NCI-H2107 treated with DMSO at 0.1 percent for 48 hours (cell line): Measurements from ENCODE around the gene CPNE8.

ENCODE experiments used
- DNase-seq: peaks from one replicate; lab custom pipeline; 2025; ENCODE audit not compliant: unreplicated experiment; lab: John Stamatoyannopoulos, UW

Gene CPNE8

DNA sequence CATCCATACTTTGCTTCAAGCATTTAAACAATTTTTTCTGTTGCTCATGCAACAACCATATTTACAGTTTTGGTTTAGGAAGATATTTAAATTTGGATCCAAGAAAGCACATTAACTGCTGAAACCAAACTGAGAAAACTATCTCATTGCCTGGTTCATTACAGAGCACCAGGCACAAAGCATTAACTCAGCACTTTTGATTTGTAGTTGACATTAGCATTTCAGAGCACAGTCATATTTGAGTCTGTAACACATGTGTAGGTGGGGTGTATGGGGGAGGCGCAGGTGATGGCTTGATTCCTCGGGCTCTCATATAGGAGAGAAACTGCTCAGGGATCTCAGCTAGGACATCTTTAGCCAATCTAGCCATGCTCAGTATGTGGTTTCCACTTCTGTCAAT, 251.7 kb downstream of the CPNE8 start:
- DNase-seq: no peak

DNA sequence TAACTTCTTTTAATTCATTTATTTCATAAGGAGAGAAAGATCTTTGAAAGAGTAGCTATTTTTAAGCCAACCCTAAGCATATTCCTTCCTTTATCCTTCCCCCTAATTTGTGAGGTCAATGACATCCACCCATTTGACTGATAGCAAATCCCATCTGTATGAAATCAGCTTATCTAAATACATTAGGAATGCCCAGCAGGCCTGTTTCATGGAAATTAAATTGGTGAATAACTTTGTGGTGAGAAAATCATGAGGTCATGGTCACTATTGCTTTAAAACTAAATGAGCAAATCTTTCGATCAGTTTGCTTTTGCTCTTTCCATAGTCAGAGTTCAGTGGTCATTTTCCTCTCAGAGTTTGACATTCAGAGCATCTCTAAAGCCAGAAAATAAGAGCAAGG, 256.6 kb downstream of the CPNE8 start:
- no peak for DNase-seq

DNA sequence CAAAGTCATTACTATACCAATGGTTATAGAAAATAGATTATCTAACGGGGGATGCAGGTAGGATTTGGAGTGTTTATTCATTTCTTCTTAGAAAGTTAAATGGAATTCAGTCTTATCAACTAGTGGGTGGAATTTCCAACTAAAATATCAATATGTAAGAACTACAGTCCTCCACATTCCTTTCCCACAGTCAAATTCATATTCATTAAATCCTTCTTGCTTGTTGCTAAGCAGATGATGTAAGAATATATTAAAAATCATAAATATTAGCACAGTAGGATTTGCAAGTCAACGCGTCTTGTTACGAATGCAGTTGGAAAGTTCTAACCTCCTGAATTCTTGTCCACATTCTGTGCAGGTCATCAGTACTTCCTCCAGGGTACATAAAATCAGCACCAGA, 259.2 kb downstream of the CPNE8 start:
- DNase-seq: no peak

DNA sequence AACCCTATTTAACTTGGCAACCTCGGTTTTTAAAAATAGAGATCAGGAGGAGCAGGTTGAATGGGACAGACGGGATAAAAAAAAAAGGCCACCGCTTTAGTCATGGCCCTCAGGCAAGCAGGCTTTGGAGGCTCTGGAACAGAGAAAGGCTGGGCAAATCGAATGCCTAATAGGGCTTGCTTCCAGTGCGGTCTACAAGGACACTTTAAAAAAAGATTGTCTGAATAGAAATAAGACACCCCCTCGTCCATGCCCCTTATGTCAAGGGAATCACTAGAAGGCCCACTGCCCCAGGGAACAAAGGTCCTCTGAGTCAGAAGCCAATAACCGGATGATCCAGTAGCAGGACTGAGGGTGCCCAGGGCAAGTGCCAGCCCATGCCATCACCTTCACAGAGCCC, 265.8 kb downstream of the CPNE8 start:
- no peak for DNase-seq

DNA sequence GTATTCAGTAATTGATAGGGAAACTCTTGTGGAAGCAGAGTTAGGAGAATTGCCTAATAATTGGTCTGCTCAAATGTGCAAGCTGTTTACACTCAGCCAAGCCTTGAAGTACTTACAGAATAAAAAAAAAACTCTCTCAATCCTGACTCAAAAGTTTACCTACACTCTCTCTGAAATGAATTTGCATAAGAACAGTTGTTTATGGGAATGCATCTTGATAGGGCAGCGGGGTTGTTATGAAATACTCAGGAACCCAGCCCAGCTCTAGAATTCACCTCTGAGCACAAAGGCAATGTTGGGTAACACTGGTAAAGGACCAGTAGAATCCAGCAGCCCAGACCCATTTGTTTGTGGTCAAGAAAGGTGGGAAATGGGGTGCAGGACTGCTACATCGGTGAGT, 267.0 kb downstream of the CPNE8 start:
- DNase-seq: no peak

DNA sequence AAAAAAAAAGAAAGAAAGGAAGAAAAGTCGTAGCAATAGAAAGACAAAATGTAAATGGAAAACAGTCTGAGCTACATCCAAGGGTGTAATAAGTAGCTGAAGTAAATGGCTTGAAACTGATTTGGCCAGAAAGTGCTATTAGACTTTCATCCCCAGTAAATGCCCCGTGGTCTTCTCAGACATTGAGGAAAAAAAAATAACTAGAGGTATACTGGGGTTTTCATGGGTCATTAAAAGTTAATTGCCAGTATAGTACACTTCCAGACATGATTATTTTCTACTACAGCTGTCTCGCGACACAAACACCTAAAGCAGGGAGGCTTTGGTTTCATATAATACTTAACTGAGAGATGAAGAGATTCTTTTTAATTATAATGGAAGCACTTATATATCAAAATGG, 271.9 kb downstream of the CPNE8 start:
- no peak for DNase-seq

DNA sequence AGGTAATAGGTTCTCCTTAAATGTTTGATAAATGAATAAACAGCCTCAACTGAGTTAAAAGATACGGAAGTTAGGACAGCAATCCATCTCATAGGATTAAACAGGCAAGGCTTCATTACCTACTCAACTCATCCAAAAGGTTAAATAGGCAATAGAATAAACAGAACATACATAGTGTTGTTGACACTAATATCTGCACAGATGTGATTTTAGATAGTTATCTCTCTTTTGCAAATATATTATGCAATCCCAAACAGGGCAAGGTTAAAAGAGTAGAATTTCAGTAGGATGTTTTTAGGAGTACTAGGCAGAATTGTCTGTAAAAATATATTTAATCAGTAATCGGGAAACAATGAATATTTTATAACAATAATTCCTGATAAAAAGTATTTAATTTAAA, 276.3 kb downstream of the CPNE8 start:
- DNase-seq: no peak

DNA sequence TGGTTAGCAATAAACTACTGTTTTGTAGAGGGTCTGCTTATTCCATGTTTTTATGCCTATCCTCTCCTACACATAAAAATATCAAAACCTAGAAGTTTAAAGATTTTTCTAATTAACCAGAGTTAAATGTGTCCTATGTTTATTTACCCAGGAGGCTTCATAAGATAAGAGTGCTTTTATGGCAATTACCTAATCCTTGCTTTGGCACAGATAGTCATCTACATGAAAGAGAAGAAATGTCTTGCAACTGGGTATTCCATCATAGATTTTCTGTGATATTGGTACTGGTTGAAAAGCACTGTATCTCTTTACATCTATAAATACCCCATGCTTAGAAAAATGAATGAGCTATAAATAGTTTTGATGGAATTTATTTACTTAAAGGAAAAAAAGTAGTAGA, 277.1 kb downstream of the CPNE8 start:
- no peak for DNase-seq

DNA sequence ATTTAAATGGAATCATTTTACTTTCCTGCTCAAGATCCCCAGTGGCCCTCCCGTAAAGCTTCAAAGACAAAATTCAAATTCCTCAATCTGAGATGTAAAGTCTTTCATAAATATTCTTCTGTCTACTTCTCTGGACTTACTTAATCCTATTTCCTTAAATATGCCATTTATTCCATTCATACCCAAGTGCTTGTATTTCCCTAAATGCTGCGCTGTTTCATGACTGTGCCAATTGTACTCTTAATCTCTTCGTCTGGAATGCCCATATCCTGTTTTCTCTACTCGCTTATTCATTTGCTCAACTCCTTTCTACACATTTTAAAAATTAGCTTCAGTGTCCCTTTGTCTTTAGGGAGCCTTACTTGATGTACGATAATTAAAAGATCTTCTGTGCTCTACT, 280.1 kb downstream of the CPNE8 start:
- no peak for DNase-seq

DNA sequence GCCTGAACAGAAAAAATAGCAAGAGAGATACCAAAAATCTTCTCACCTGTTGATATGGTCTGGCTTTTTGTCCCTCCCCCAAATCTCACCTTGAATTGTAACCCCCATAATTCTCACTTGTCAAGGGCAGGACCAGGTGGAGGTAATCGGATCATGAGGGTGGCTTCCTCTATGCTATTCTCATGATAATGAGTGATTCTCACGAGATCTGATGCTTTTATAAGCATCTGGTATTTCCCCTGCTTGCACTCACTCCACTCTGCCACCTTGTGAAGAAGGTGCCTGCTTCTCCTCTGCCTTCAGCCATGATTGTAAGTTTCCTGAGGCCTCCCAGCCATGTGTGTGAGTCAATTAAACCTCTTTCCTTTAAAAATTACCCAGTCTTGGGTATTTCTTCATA, 291.2 kb downstream of the CPNE8 start:
- DNase-seq: no peak

DNA sequence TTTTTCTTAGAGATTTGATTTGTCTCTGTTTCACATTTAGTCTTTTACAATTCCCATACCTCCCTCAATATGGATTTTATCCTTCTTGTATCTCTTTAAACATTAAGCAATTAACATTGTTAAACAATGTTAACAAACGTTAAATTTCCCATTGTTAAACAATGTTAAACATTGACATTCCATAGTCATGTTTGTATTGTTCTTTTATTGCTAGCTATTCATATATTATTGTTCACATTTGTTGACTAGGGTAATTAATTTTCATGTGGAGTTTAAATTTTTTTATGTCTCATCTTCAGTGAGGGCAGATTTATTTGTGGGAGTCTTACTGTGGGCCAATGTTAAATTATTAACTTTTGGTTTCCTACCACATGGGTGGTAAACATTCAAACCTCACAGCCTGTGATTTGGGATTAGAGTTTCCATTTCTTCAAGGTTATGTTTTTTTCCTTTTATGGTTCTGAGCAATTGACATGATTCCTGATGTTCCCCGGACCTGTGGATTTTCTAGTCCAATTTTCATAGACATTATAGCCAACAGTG, 294.5 kb downstream of the CPNE8 start:
- no peak for DNase-seq

DNA sequence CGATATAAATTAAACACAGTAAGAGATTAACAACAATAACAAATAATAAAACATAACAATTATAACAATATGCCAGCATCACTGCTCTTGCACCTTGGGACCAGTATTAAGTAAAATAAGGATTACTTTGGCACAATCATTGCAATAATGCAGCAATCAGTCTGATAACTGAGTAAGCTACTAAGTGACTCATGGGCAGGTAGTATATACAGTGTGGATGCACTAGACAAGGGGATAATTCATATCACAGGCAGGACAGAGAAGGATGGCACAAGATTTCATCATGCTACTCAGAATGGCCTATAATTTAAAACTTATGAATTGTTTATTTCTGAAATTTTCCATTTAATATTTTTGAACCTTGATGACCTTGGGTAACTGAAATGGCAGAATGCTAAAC, 298.1 kb downstream of the CPNE8 start:
- DNase-seq: no peak
